H1 (cell line): ENCODE results near the gene GFOD1. TPM values are rescaled to one million over a fixed set of nuclear protein-coding genes. Genes with fewer than 3 reads are reported as not detected.

Experiments used
- CTCF ChIA-PET: fragments of 300-600 bp; sonication (Branson Sonifier 250); formaldehyde crosslinking; loops from one replicate; lab custom pipeline; 2021; ENCODE audit not compliant: partially characterized antibody; lab: Charles Lee
- POLR2A ChIA-PET: fragments of 300-600 bp; sonication (Branson Sonifier 250); formaldehyde crosslinking; loops from one replicate; lab custom pipeline; 2021; ENCODE audit warnings: inconsistent platforms; ENCODE audit not compliant: partially characterized antibody; lab: Charles Lee
- DNase-seq, 2 experiments: peaks; one replicate each; pipeline versions ENCODE4 v3.0.0 to v3.0.0-alpha.2; 2010 to 2022; ENCODE audit warnings: low spot score in 2 of 2, low read depth in 1 of 2, mixed read lengths in 1 of 2
- FAIRE-seq: peaks from 2 replicates; lab custom pipeline; 2011; peaks lifted over from hg19 to GRCh38; lab: Jason Lieb, UNC
- H2AFZ ChIP-seq: 2 replicates; pipeline ENCODE4 v1.8.1; 2012; ENCODE audit warnings: low read length, inconsistent platforms
- H2AK5ac ChIP-seq: 2 replicates; pipeline ENCODE4 v1.6.1; 2013; ENCODE audit warnings: low read depth, low read length
- H2BK120ac ChIP-seq: replicated peaks from 2 replicates; pipeline ENCODE3; 2013; ENCODE audit warnings: low read depth, low read length, inconsistent platforms
- H2BK12ac ChIP-seq: 2 replicates; pipeline ENCODE4 v1.6.1; 2013; ENCODE audit warnings: low read depth, low read length
- H2BK15ac ChIP-seq: 2 replicates; pipeline ENCODE4 v1.6.1; 2013; ENCODE audit warnings: low read length
- H2BK20ac ChIP-seq: 2 replicates; pipeline ENCODE4 v1.6.1; 2013; ENCODE audit warnings: low read length
- H2BK5ac ChIP-seq: 2 replicates; pipeline ENCODE4 v1.6.1; 2013; ENCODE audit warnings: low read depth, low read length
- H3K14ac ChIP-seq: 2 replicates; pipeline ENCODE4 v1.6.1; 2013; ENCODE audit warnings: inconsistent platforms; ENCODE audit not compliant: insufficient read length
- H3K18ac ChIP-seq: 2 replicates; pipeline ENCODE4 v1.6.1; 2013; ENCODE audit warnings: low read length; ENCODE audit errors: extremely low read depth
- H3K23ac ChIP-seq: 2 replicates; pipeline ENCODE4 v1.6.1; 2013; ENCODE audit warnings: inconsistent platforms; ENCODE audit not compliant: insufficient read length
- H3K23me2 ChIP-seq: 2 replicates; pipeline ENCODE4 v1.6.1; 2013; ENCODE audit warnings: low read depth, low read length
- H3K27ac ChIP-seq: 2 replicates; pipeline ENCODE4 v1.6.1; 2011; ENCODE audit warnings: low read depth, low read length, inconsistent platforms
- H3K27me3 ChIP-seq, 4 experiments: replicated peaks in 1 of 4; 1 replicate in 1 of 4; 2 replicates in 3 of 4; pipeline versions ENCODE4 v1.6.1 to v1.8.1; 2011 to 2013; ENCODE audit warnings: low read length in 3 of 4, mild to moderate bottlenecking in 3 of 4, inconsistent platforms in 2 of 4, mixed read lengths in 2 of 4, moderate library complexity in 1 of 4; ENCODE audit not compliant: control insufficient read depth in 3 of 4, insufficient read depth in 3 of 4; ENCODE audit errors: extremely low read depth in 1 of 4
- H3K36me3 ChIP-seq, 4 experiments: 2 replicates each; pipeline versions ENCODE4 v1.6.1 to v1.8.1; 2011 to 2013; ENCODE audit warnings: mild to moderate bottlenecking in 4 of 4, low read length in 3 of 4, moderate library complexity in 2 of 4, control low read depth in 1 of 4, inconsistent platforms in 1 of 4; ENCODE audit not compliant: insufficient read depth in 4 of 4, control insufficient read depth in 2 of 4
- H3K4ac ChIP-seq: replicated peaks from 2 replicates; pipeline ENCODE3; 2013; ENCODE audit warnings: low read length, low read depth, mixed read lengths, inconsistent platforms; ENCODE audit not compliant: insufficient read length
- H3K4me1 ChIP-seq, 4 experiments: replicated peaks in 1 of 4; 1 replicate in 1 of 4; 2 replicates in 3 of 4; pipeline versions ENCODE4 v1.6.1 to v1.8.1; 2011 to 2013; ENCODE audit warnings: low read length in 3 of 4, inconsistent platforms in 2 of 4, mixed read lengths in 1 of 4; ENCODE audit not compliant: insufficient read depth in 4 of 4, control insufficient read depth in 3 of 4
- H3K4me2 ChIP-seq, 2 experiments: 2 replicates each; pipeline versions ENCODE4 v1.6.1 to v1.8.1; 2011 to 2013; ENCODE audit warnings: low read depth in 2 of 2, low read length in 2 of 2, control low read depth in 1 of 2, inconsistent platforms in 1 of 2, mild to moderate bottlenecking in 1 of 2; ENCODE audit not compliant: insufficient read depth in 1 of 2
- H3K4me3 ChIP-seq, 4 experiments: fragments of 200-600, 300-600 bp in 1 of 4; sonication (generic), shearing (Covaris generic), sonication (Bioruptor Twin) in 1 of 4; 2 replicates each; pipeline versions ENCODE4 v1.5.1 to v1.8.1; 2011 to 2016; ENCODE audit warnings: low read length in 4 of 4, low read depth in 3 of 4, control low read depth in 2 of 4, inconsistent platforms in 2 of 4, mild to moderate bottlenecking in 2 of 4, mixed read lengths in 1 of 4, moderate library complexity in 1 of 4; ENCODE audit not compliant: insufficient read depth in 2 of 4; ENCODE audit errors: extremely low read depth in 1 of 4
- H3K56ac ChIP-seq: replicated peaks from 2 replicates; pipeline ENCODE3; 2013; ENCODE audit warnings: low read depth, mild to moderate bottlenecking, mixed read lengths, low read length, inconsistent platforms; ENCODE audit not compliant: insufficient read length
- H3K79me1 ChIP-seq: 2 replicates; pipeline ENCODE4 v1.6.1; 2013; ENCODE audit warnings: low read depth, low read length, control low read depth
- H3K79me2 ChIP-seq, 2 experiments: 2 replicates each; pipeline versions ENCODE4 v1.6.1 to v1.8.1; 2012 to 2013; ENCODE audit warnings: low read length in 2 of 2, mild to moderate bottlenecking in 2 of 2, inconsistent platforms in 1 of 2; ENCODE audit not compliant: insufficient read depth in 2 of 2, control insufficient read depth in 1 of 2
- H3K9ac ChIP-seq, 4 experiments: replicated peaks in 1 of 4; 1 replicate in 1 of 4; 2 replicates in 3 of 4; pipeline versions ENCODE4 v1.6.1 to v1.8.1; 2011 to 2013; ENCODE audit warnings: low read depth in 3 of 4, low read length in 3 of 4, control low read depth in 2 of 4, mild to moderate bottlenecking in 2 of 4, moderate library complexity in 2 of 4, inconsistent platforms in 1 of 4; ENCODE audit errors: extremely low read depth in 1 of 4
- H3K9me3 ChIP-seq, 2 experiments: 2 replicates each; pipeline versions ENCODE4 v1.6.1 to v1.8.1; 2012 to 2013; ENCODE audit warnings: mild to moderate bottlenecking in 2 of 2, moderate library complexity in 2 of 2, control low read depth in 1 of 2, inconsistent platforms in 1 of 2, low read depth in 1 of 2, low read length in 1 of 2, mixed read lengths in 1 of 2; ENCODE audit not compliant: insufficient read depth in 2 of 2
- H4K20me1 ChIP-seq, 2 experiments: replicated peaks in 1 of 2; 2 replicates each; pipeline versions ENCODE3 to v1.8.1; 2011 to 2013; ENCODE audit warnings: inconsistent platforms in 2 of 2, low read length in 2 of 2, mild to moderate bottlenecking in 1 of 2; ENCODE audit not compliant: insufficient read depth in 2 of 2, control insufficient read depth in 1 of 2
- H4K5ac ChIP-seq: 2 replicates; pipeline ENCODE4 v1.6.1; 2013; ENCODE audit warnings: low read length, low read depth, mixed read lengths, inconsistent platforms; ENCODE audit not compliant: insufficient read length
- H4K8ac ChIP-seq: 2 replicates; pipeline ENCODE4 v1.8.0; 2013; ENCODE audit warnings: mild to moderate bottlenecking, moderate library complexity, low read length, inconsistent platforms; ENCODE audit not compliant: insufficient read depth; ENCODE audit errors: extremely low read depth
- H4K91ac ChIP-seq: replicated peaks from 2 replicates; pipeline ENCODE3; 2013; ENCODE audit warnings: low read length, mixed read lengths, inconsistent platforms; ENCODE audit not compliant: insufficient read length
- ATF2 ChIP-seq: IDR thresholded peaks from 2 replicates; pipeline ENCODE4 v1.6.1; 2012; ENCODE audit warnings: low read length, inconsistent platforms
- BACH1 ChIP-seq: IDR thresholded peaks from 2 replicates; pipeline ENCODE4 v1.6.1; 2012; ENCODE audit warnings: low read length, improper control_type of control experiment
- CTCF ChIP-seq, 3 experiments: IDR thresholded peaks; 1 replicate in 2 of 3; 2 replicates in 1 of 3; pipeline versions ENCODE4 v1.5.1 to v1.6.1; 2011; ENCODE audit warnings: low read length in 3 of 3, mild to moderate bottlenecking in 3 of 3, inconsistent platforms in 2 of 3, low read depth in 1 of 3, moderate library complexity in 1 of 3; ENCODE audit not compliant: insufficient read depth in 1 of 3; ENCODE audit errors: control extremely low read depth in 1 of 3
- GABPA ChIP-seq: IDR thresholded peaks from 2 replicates; pipeline ENCODE4 v1.6.1; 2011; ENCODE audit warnings: mild to moderate bottlenecking, low read length, moderate library complexity, borderline replicate concordance; ENCODE audit not compliant: insufficient read depth
- JUND ChIP-seq: IDR thresholded peaks from 2 replicates; pipeline ENCODE4 v1.6.1; 2011; ENCODE audit warnings: mild to moderate bottlenecking, improper control_type of control experiment, low read length
- NANOG ChIP-seq: IDR thresholded peaks from 2 replicates; pipeline ENCODE4 v1.6.1; 2011; ENCODE audit warnings: low read length, low read depth, mild to moderate bottlenecking, inconsistent platforms; ENCODE audit not compliant: insufficient read depth, poor library complexity, severe bottlenecking
- POLR2A ChIP-seq, 2 experiments: IDR thresholded peaks; 1 replicate in 1 of 2; 2 replicates in 1 of 2; pipeline ENCODE4 v1.6.1; 2011; ENCODE audit warnings: low read depth in 2 of 2, low read length in 2 of 2, mild to moderate bottlenecking in 2 of 2; ENCODE audit errors: control extremely low read depth in 1 of 2
- POU5F1 ChIP-seq: IDR thresholded peaks from 2 replicates; pipeline ENCODE4 v1.6.1; 2011; ENCODE audit warnings: low read depth, mild to moderate bottlenecking, low read length, moderate library complexity
- RAD21 ChIP-seq, 2 experiments: IDR thresholded peaks in 1 of 2; conservative IDR thresholded peaks in 1 of 2; 2 replicates each; pipeline ENCODE4 v1.6.1; 2011; ENCODE audit warnings: low read depth in 2 of 2, low read length in 2 of 2, improper control_type of control experiment in 1 of 2, inconsistent platforms in 1 of 2, mild to moderate bottlenecking in 1 of 2, moderate library complexity in 1 of 2
- WGBS, 2 experiments: shearing (Covaris generic) in 1 of 2; methylation state at CpG; one replicate each; pipeline versions ENCODE4 v1.1.6 to v1.1.7; 2013 to 2015; ENCODE audit warnings: low lambda C conversion rate in 2 of 2, mixed read lengths in 2 of 2, inconsistent platforms in 1 of 2, low coverage in 1 of 2, missing lambda C conversion rate in 1 of 2; ENCODE audit not compliant: insufficient replicate concordance in 2 of 2, insufficient coverage in 1 of 2, insufficient read length in 1 of 2; ENCODE audit errors: extremely low coverage in 1 of 2, missing lambda C conversion rate in 1 of 2; 5-methylcytosine and 5-hydroxymethylcytosine counted together
- polyA plus RNA-seq, 7 experiments: library from polyadenylated mRNA; depleted of rRNA in 3 of 7; stranded (reverse) in 5 of 7; unstranded in 2 of 7; fragments of >200 nt in 5 of 7; fragments of 200-250 nt in 2 of 7; gene quantifications; 1 replicate in 5 of 7; 2 replicates in 1 of 7; 4 replicates in 1 of 7; pipeline versions ENCODE4 v1.2.1 to v1.2.3, GENCODE V29; 2011 to 2013; ENCODE audit warnings: missing spikeins in 2 of 7, mixed read lengths in 2 of 7
- total RNA-seq: library from RNA; stranded (reverse); fragmentation: NEBNext Ultra II Directional; extraction: Animal tissue kit (Norgen Biotek cat#: 25700); gene quantifications from 2 replicates; pipeline ENCODE4 v1.2.1, GENCODE V29; 2021

GFOD1 gene
- total and polyA plus RNA-seq, 2 of the 8 experiments (the other 6 are each of a cell fraction or from before 2014, with no cell fraction given), result 2.5 to 8.8 TPM

- CTCF ChIA-PET, result interaction anchor here (0.7 to 3.7 kb wide), 8 partner anchors 8 to 261 kb away, joined by 3 to 14 read pairs (median 3); no protein-coding TSS in a partner anchor
- no peak overlapping the region for H3K9ac ChIP-seq
- no peaks in the 10 kb centered on the region for H3K36me3 ChIP-seq
- H3K14ac ChIP-seq, result no peak overlapping the region
- no peaks in the 10 kb centered on the region for H3K9me3 ChIP-seq
- H3K27me3 ChIP-seq, result no peaks in the 10 kb centered on the region; a peak in 1 of 7 replicates
- H3K23me2 ChIP-seq, result no peaks in the 10 kb centered on the region
- no peaks in the 10 kb centered on the region for H3K79me1 ChIP-seq
- H3K18ac ChIP-seq, result no peak overlapping the region
- FAIRE-seq (peak; percentile 97), DNase-seq (peak; percentile 88 to 98)
- peaks cover 0 to 2% (median 0%) of the 10 kb centered on the region in 4 experiments; a peak in 1 of 7 replicates for H3K4me1 ChIP-seq
- H2BK5ac ChIP-seq, result no peak overlapping the region
- no peak overlapping the region for H4K91ac ChIP-seq
- no peak overlapping the region for H3K4ac ChIP-seq
- 37% methylated on average over 11 of the region's 11 CpGs; no CpG with 5 or more reads in 1 of the 2 experiments for WGBS, 2 experiments
- H4K20me1 ChIP-seq, result no peaks in the 10 kb centered on the region
- POLR2A ChIA-PET, result no interaction called here
- H4K5ac ChIP-seq, result no peak overlapping the region
- H3K4me3 ChIP-seq, result no peak overlapping the region
- H3K4me2 ChIP-seq, result no peak overlapping the region
- no peak overlapping the region for H3K56ac ChIP-seq
- no peak overlapping the region for H2BK20ac ChIP-seq
- no peak overlapping the region for H2AFZ ChIP-seq
- no peaks in the 10 kb centered on the region for H3K79me2 ChIP-seq
- H3K27ac ChIP-seq, result no peak overlapping the region
- no peak overlapping the region for H3K23ac ChIP-seq
- H2BK15ac ChIP-seq, result no peak overlapping the region
- H4K8ac ChIP-seq, result no peak overlapping the region
- no peak overlapping the region for H2AK5ac ChIP-seq
- H2BK120ac ChIP-seq, result no peak overlapping the region
- H2BK12ac ChIP-seq, result no peak overlapping the region
- no peak for TF ChIP-seq POLR2A (IDR thresholded peaks at IDR 0.05; ENCODE audit: control extremely low read depth in 1 of 2, low read depth in 2 of 2, low read length in 2 of 2)
- TF ChIP-seq CTCF (IDR thresholded peaks at IDR 0.05; ENCODE audit: control extremely low read depth in 1 of 3, insufficient read depth in 1 of 3, low read depth in 1 of 3, low read length in 3 of 3), result peak; percentile 72 to 98 (median 87)
- peak; percentile 97 to 98 for TF ChIP-seq RAD21 (IDR thresholded peaks at IDR 0.05 in 1 of 2, conservative IDR thresholded peaks at IDR 0.05 in 1 of 2; ENCODE audit: low read depth in 2 of 2, low read length in 2 of 2)
- TF ChIP-seq BACH1, result 0 out of 2 replicates have a peak, but pooled peaks have one; percentile 15
- TF ChIP-seq POU5F1, result no peak
- no peak for TF ChIP-seq GABPA
- TF ChIP-seq JUND, result no peak
- no peak for TF ChIP-seq ATF2
- TF ChIP-seq NANOG, result no peak
Observed at GRCh38 chr6:13336553-13336952, 150.8 kb downstream of the GFOD1 start.
